Measurements from ENCODE around the gene TMEM26.

Gene TMEM26

DNA sequence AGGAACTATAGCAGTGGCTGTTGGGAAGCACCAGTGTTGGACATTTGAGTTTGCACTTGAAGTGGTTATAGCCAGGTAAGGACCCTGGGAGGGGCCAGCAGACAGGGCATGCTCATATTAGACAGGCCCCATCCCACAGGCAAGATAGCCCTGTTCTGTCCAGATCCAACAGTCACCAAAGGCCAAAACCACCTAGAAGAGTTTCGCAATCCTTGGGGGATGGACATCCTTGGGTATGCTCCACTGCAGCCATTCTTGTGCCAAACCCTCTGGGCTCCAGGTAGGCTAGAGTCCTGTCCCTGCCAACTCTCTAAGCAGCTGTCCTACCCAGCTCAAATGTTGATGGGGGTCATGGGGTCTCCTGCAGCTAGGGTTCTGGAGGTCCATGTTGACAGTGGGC, 76.8 kb downstream of the TMEM26 start:
- TF ChIP-seq CTCF (IDR thresholded peaks at IDR 0.05): no peak

- no peak for TF ChIP-seq CTCF (IDR thresholded peaks at IDR 0.05)
Measured at GRCh38 chr10:61366365-61366764, 86.8 kb downstream of the TMEM26 start.

- no peak for TF ChIP-seq CTCF (IDR thresholded peaks at IDR 0.05)
Measured at GRCh38 chr10:61364619-61365018, 88.6 kb downstream of the TMEM26 start.

- no peak for TF ChIP-seq CTCF (IDR thresholded peaks at IDR 0.05)
Measured at GRCh38 chr10:61363006-61363405, 90.2 kb downstream of the TMEM26 start.

- no peak for TF ChIP-seq CTCF (IDR thresholded peaks at IDR 0.05)
Measured at GRCh38 chr10:61359452-61359851, 93.7 kb downstream of the TMEM26 start.

DNA sequence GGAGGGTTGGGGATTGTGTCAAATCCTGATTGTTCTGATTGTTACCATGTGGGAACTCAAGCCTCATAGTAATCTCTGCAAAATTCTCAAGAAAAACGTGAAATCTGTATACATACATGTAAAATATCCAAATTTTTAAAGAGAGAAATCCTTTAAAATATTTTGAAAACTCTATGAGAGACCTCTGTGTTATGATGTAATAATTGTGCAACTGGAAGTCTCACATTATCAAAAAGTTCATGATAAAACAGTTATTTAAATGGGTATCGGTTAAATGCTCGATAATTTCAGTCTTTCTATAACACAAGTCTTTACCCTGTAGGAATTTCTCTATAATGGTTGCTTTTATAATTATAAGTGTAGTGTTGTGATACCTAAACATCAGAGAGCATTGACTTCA, 95.5 kb downstream of the TMEM26 start:
- no peak for TF ChIP-seq CTCF (IDR thresholded peaks at IDR 0.05)
